RKO (cell line): Measurements from ENCODE around the gene TRPV6.
A peak's percentile ranks its signal among the peaks of the same experiment; 100 is the strongest.

Experiments
- DNase-seq: peaks from one replicate; pipeline ENCODE4 v3.0.0-alpha.2; 2016; ENCODE audit warnings: low spot score

Gene TRPV6

GRCh38 chr7:142883145-142883544 lies 2.4 kb downstream of the TRPV6 start:
- no peak for DNase-seq

- DNase-seq = no peak
Observed at GRCh38 chr7:142882338-142882678, 3.2 kb downstream of the TRPV6 start.

- no peak for DNase-seq
Observed at GRCh38 chr7:142881586-142882337, 3.8 kb downstream of the TRPV6 start.

GRCh38 chr7:142880876-142881505 lies 4.6 kb downstream of the TRPV6 start:
- peak; percentile 39 for DNase-seq

- no peak for DNase-seq
Observed at GRCh38 chr7:142879060-142879459, 6.5 kb downstream of the TRPV6 start.

GRCh38 chr7:142878315-142878714 lies 7.2 kb downstream of the TRPV6 start:
- DNase-seq = no peak

- no peak for DNase-seq
Observed at GRCh38 chr7:142876991-142877910, 8.3 kb downstream of the TRPV6 start.

GRCh38 chr7:142876236-142876960 lies 9.1 kb downstream of the TRPV6 start:
- no peak for DNase-seq

- no peak for DNase-seq
Observed at GRCh38 chr7:142875456-142875855, 10.1 kb downstream of the TRPV6 start.

- DNase-seq = no peak
Observed at GRCh38 chr7:142874837-142875236, 10.7 kb downstream of the TRPV6 start.

GRCh38 chr7:142874409-142874808 lies 11.1 kb downstream of the TRPV6 start:
- no peak for DNase-seq

- no peak for DNase-seq
Observed at GRCh38 chr7:142873871-142874270, 11.7 kb downstream of the TRPV6 start.

GRCh38 chr7:142873281-142873784 lies 12.2 kb downstream of the TRPV6 start:
- peak; percentile 48 for DNase-seq

- no peak for DNase-seq
Observed at GRCh38 chr7:142872106-142872675, 13.4 kb downstream of the TRPV6 start.

GRCh38 chr7:142871260-142872105 lies 14.1 kb downstream of the TRPV6 start:
- no peak for DNase-seq

GRCh38 chr7:142870566-142871259 lies 14.8 kb downstream of the TRPV6 start:
- DNase-seq = no peak

- no peak for DNase-seq
Observed at GRCh38 chr7:142870147-142870559, 15.4 kb downstream of the TRPV6 start.

GRCh38 chr7:142869434-142869833 lies 16.1 kb downstream of the TRPV6 start:
- DNase-seq = no peak

- DNase-seq = no peak
Observed at GRCh38 chr7:142868986-142869415, 16.5 kb downstream of the TRPV6 start.
